ENCODE measurements around the gene KHSRP.
A peak's percentile ranks its signal among the peaks of the same experiment; 100 is the strongest.

KHSRP gene

GRCh38 chr19:6459262-6460098 is 34.9 kb upstream of the KHSRP start, which contains the start of gene SLC25A23:
SLC25A23 (minus strand) TSS chr19:6459792; CDS start chr19:6459628, 164 bp downstream.
- Histone ChIP-seq H3K4me3 (ENCODE audit: low read depth, low read length) (peak within 1 kb of the TSS; percentile 66), H3K27ac (no peak within 1 kb of the TSS)
- DNase-seq = peak; percentile 46

DNA sequence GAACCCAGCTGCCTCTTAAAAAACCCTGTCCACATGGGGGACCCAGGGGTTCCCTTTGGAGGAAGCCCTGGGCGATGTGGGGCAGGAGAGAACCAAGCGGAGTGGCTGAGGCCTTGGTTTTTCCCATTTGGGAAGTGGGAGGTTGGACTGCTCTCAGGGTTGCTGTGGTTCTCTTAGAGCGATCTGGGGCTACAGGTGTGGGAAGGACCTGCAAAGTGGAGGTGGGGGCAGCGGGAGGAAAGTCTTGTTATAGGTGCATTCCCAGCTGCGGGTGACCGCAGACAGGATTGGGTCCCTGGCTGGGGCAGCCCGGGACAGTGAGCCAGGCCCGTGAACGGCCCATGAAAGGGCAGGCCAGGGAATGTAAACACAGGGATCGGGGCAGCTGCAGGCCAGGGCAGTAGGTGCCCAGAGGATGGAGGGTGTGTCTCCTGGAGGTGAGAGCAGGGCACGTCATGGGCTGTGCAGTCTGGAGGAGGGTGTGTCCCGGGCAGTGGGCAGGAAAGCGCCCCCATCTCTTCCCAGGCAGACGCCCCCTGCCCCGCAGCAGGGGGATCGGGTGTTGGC is 34.2 kb upstream of the KHSRP start:
- peaks cover 2% of the 10 kb centered on the region for H3K27me3 ChIP-seq (replicated peaks)

More at GRCh38 chr19:6459262-6460098, 34.9 kb upstream of the KHSRP start, which contains the start of gene SLC25A23:
- TF ChIP-seq, protein P1, sequence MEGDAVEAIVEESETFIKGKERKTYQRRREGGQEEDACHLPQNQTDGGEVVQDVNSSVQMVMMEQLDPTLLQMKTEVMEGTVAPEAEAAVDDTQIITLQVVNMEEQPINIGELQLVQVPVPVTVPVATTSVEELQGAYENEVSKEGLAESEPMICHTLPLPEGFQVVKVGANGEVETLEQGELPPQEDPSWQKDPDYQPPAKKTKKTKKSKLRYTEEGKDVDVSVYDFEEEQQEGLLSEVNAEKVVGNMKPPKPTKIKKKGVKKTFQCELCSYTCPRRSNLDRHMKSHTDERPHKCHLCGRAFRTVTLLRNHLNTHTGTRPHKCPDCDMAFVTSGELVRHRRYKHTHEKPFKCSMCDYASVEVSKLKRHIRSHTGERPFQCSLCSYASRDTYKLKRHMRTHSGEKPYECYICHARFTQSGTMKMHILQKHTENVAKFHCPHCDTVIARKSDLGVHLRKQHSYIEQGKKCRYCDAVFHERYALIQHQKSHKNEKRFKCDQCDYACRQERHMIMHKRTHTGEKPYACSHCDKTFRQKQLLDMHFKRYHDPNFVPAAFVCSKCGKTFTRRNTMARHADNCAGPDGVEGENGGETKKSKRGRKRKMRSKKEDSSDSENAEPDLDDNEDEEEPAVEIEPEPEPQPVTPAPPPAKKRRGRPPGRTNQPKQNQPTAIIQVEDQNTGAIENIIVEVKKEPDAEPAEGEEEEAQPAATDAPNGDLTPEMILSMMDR (IDR thresholded peaks at IDR 0.05; ENCODE audit: low read depth, low read length, missing control alignments) = no peak
- in situ Hi-C loops (cut with HindIII; ENCODE audit: low pct_ligation_motif_present, low sequenced_read_pairs) = no loop called here
- peaks cover 9% of the 10 kb centered on the region for H3K27me3 ChIP-seq (replicated peaks)
- H3K36me3 ChIP-seq (replicated peaks) = peaks cover under 1% of the 10 kb centered on the region

GRCh38 chr19:6457958-6458694 is 33.5 kb upstream of the KHSRP start:
- no peak overlapping the region for H3K4me3 ChIP-seq (ENCODE audit: low read depth, low read length)
- no peaks in the 10 kb centered on the region for H3K27me3 ChIP-seq (replicated peaks)
- in situ Hi-C loops (cut with HindIII; ENCODE audit: low pct_ligation_motif_present, low sequenced_read_pairs) = no loop called here
- no peak for DNase-seq
- H3K36me3 ChIP-seq (replicated peaks) = peaks cover 9% of the 10 kb centered on the region
- TF ChIP-seq, protein P1 (IDR thresholded peaks at IDR 0.05; ENCODE audit: low read depth, low read length, missing control alignments) = no peak
- no peak overlapping the region for H3K27ac ChIP-seq

More for the DNA sequence above, 34.2 kb upstream of the KHSRP start:
- peak overlapping the region; percentile 66 for H3K4me3 ChIP-seq (ENCODE audit: low read depth, low read length)
- no peak for DNase-seq
- no peak overlapping the region for H3K27ac ChIP-seq
- in situ Hi-C loops (cut with HindIII; ENCODE audit: low pct_ligation_motif_present, low sequenced_read_pairs) = no loop called here
- TF ChIP-seq, protein P1 (IDR thresholded peaks at IDR 0.05; ENCODE audit: low read depth, low read length, missing control alignments) = no peak
- peaks cover 8% of the 10 kb centered on the region for H3K36me3 ChIP-seq (replicated peaks)

GRCh38 chr19:6455924-6456323 is 31.3 kb upstream of the KHSRP start:
- H3K27ac ChIP-seq = no peak overlapping the region
- H3K36me3 ChIP-seq (replicated peaks) = peaks cover 9% of the 10 kb centered on the region
- H3K4me3 ChIP-seq (ENCODE audit: low read depth, low read length) = no peak overlapping the region
- DNase-seq = no peak
- TF ChIP-seq, protein P1 (IDR thresholded peaks at IDR 0.05; ENCODE audit: low read depth, low read length, missing control alignments) = no peak
- H3K27me3 ChIP-seq (replicated peaks) = no peaks in the 10 kb centered on the region
- in situ Hi-C loops (cut with HindIII; ENCODE audit: low pct_ligation_motif_present, low sequenced_read_pairs) = no loop called here

- no peak for DNase-seq
- Histone ChIP-seq H3K36me3 (replicated peaks) (peaks cover 9% of the 10 kb centered on the region), H3K4me3 (ENCODE audit: low read depth, low read length) (no peak overlapping the region), H3K27me3 (replicated peaks) (no peaks in the 10 kb centered on the region), H3K27ac (no peak overlapping the region)
- TF ChIP-seq, protein P1 (IDR thresholded peaks at IDR 0.05; ENCODE audit: low read depth, low read length, missing control alignments) = no peak
- in situ Hi-C loops (cut with HindIII; ENCODE audit: low pct_ligation_motif_present, low sequenced_read_pairs) = no loop called here
These were observed 29.4 kb upstream of the KHSRP start for GRCh38 chr19:6453951-6454565.
